GM10248 (cell line): ENCODE measurements around the gene XRCC6.
A peak's percentile ranks its signal among the peaks of the same experiment; 100 is the strongest.

Experiments
- CTCF ChIA-PET: fragments of 300-600 bp; sonication (Branson Sonifier 250); formaldehyde crosslinking; extraction: SDS; loops from one replicate; lab custom pipeline; 2021; ENCODE audit warnings: antibody characterized with exemption; lab: Yijun Ruan, JAX
- POLR2A ChIA-PET: fragments of 350-650 bp; sonication (Branson Sonifier 250); formaldehyde crosslinking; extraction: SDS; loops from one replicate; lab custom pipeline; 2020; ENCODE audit warnings: antibody characterized with exemption; lab: Yijun Ruan, JAX
- DNase-seq: peaks from one replicate; pipeline ENCODE4 v3.0.0; 2012; ENCODE audit errors: extremely low spot score
- CTCF ChIP-seq: IDR thresholded peaks from 2 replicates; pipeline ENCODE4 v1.5.1; 2012; ENCODE audit warnings: mild to moderate bottlenecking, low read depth; ENCODE audit errors: extremely low read depth, missing control alignments, control extremely low read depth

The XRCC6 gene

GRCh38 chr22:41576877-41577276, 44.2 kb upstream of the XRCC6 start:
- peak; percentile 66 for TF ChIP-seq CTCF
- CTCF ChIA-PET: interaction anchor here (0.9 to 1.4 kb wide), 6 partner anchors 9 to 173 kb away, joined by 3 to 4 read pairs (median 3); no protein-coding TSS in a partner anchor
- DNase-seq: peak; percentile 65
- POLR2A ChIA-PET: no interaction called here

- POLR2A ChIA-PET: interaction anchor here (1.6 kb wide), 1 partner anchor 12 kb away, joined by 4 read pairs; the partner anchor contains the start of gene PMM1
- DNase-seq: no peak
- CTCF ChIA-PET: interaction anchor here (1.0 to 1.4 kb wide), 4 partner anchors 10 to 34 kb away, joined by 3 read pairs; partner anchors contain the start of gene PMM1
- no peak for TF ChIP-seq CTCF
Observed at GRCh38 chr22:41578114-41578513, 43.0 kb upstream of the XRCC6 start.

GRCh38 chr22:41578818-41579217, 42.3 kb upstream of the XRCC6 start:
- no peak for TF ChIP-seq CTCF
- ChIA-PET POLR2A (interaction anchor here (1.6 kb wide), 1 partner anchor 11 kb away, joined by 4 read pairs; the partner anchor contains the start of gene PMM1), CTCF (interaction anchor here (1.0 to 2.8 kb wide), 3 partner anchors 11 to 22 kb away, joined by 3 to 7 read pairs (median 3); partner anchors contain the start of gene PMM1)
- no peak for DNase-seq

GRCh38 chr22:41579297-41579996, 41.6 kb upstream of the XRCC6 start:
- CTCF ChIA-PET: interaction anchor here (1.0 to 2.8 kb wide), 2 partner anchors 9 to 10 kb away, joined by 3 to 7 read pairs; partner anchors contain the start of gene PMM1
- POLR2A ChIA-PET: interaction anchor here (1.6 kb wide), 1 partner anchor 10 kb away, joined by 4 read pairs; the partner anchor contains the start of gene PMM1
- no peak for DNase-seq
- TF ChIP-seq CTCF: no peak

GRCh38 chr22:41579997-41580355, 41.1 kb upstream of the XRCC6 start:
- TF ChIP-seq CTCF: no peak
- no peak for DNase-seq
- CTCF ChIA-PET: interaction anchor here (1.0 to 2.8 kb wide), 2 partner anchors 10 kb away, joined by 3 to 7 read pairs; partner anchors contain the start of gene PMM1
- POLR2A ChIA-PET: no interaction called here

- ChIA-PET POLR2A (no interaction called here), CTCF (interaction anchor here (1.1 kb wide), 1 partner anchor 15 kb away, joined by 5 read pairs; no protein-coding TSS in a partner anchor)
- TF ChIP-seq CTCF: no peak
- DNase-seq: no peak
Observed at GRCh38 chr22:41582694-41583093, 38.4 kb upstream of the XRCC6 start.
